GM12878 (cell line): ENCODE measurements around the gene RAB7B. TPM values are rescaled to one million over a fixed set of nuclear protein-coding genes. Genes with fewer than 3 reads are reported as not detected.

ENCODE experiments used
- ATAC-seq: fragments of 200-7000 bp; cut with Tn5 transposase; 3 replicates; pipeline ENCODE4 v1.9.1; 2020; ENCODE audit warnings: mild to moderate bottlenecking, moderate library complexity
- BruUV-seq: library from RNA; stranded (reverse); fragments of 400-500 nt; replicated peaks from 2 replicates; lab custom pipeline; 2021; lab: Mats Ljungman, UMichigan
- CTCF ChIA-PET: fragments of 300-600 bp; sonication (Branson Sonifier 250); formaldehyde crosslinking; extraction: SDS; loops from one replicate; lab custom pipeline; 2021; ENCODE audit warnings: inconsistent platforms; lab: Yijun Ruan, JAX
- POLR2A ChIA-PET: fragments of 350-600 bp; formaldehyde crosslinking; extraction: SDS; loops from one replicate; lab custom pipeline; 2021; ENCODE audit warnings: inconsistent platforms; lab: Charles Lee
- RAD21 ChIA-PET: fragments of 300-600 bp; sonication (Branson Sonifier 250); formaldehyde crosslinking; loops from one replicate; lab custom pipeline; 2023; ENCODE audit warnings: antibody characterized with exemption; ENCODE audit not compliant: unreplicated experiment; lab: Charles Lee
- SMC1A ChIA-PET: fragments of 300-600 bp; sonication (Branson Sonifier 250); formaldehyde crosslinking; loops from one replicate; lab custom pipeline; 2023; ENCODE audit not compliant: unreplicated experiment, uncharacterized antibody; lab: Charles Lee
- DNase-seq: peaks from one replicate; pipeline ENCODE4 v3.0.0-alpha.2; 2011; ENCODE audit warnings: low read depth, low spot score
- FAIRE-seq: peaks from 3 replicates; lab custom pipeline; 2011; peaks lifted over from hg19 to GRCh38; lab: Jason Lieb, UNC
- H2AFZ ChIP-seq: 2 replicates; pipeline ENCODE4 v1.6.0; 2011; ENCODE audit warnings: low read depth, low read length, control low read depth; ENCODE audit not compliant: control insufficient read depth
- H3K27ac ChIP-seq: 2 replicates; pipeline ENCODE4 v1.5.1; 2011; ENCODE audit warnings: control low read depth; ENCODE audit not compliant: control insufficient read depth, insufficient read depth
- H3K27me3 ChIP-seq, 2 experiments: replicated peaks in 1 of 2; 2 replicates each; pipeline versions ENCODE4 v1.6.0 to v1.6.1; 2011; ENCODE audit warnings: low read length in 1 of 2; ENCODE audit not compliant: control insufficient read depth in 2 of 2, insufficient read depth in 2 of 2
- H3K36me3 ChIP-seq, 2 experiments: 2 replicates each; pipeline ENCODE4 v1.5.1; 2011; ENCODE audit warnings: low read length in 1 of 2; ENCODE audit not compliant: control insufficient read depth in 2 of 2, insufficient read depth in 2 of 2
- H3K4me1 ChIP-seq: 2 replicates; pipeline ENCODE4 v1.6.1; 2011; ENCODE audit warnings: mild to moderate bottlenecking, low read length, moderate library complexity, mixed read lengths; ENCODE audit not compliant: control insufficient read depth, insufficient read depth
- H3K4me2 ChIP-seq: 2 replicates; pipeline ENCODE4 v1.6.0; 2011; ENCODE audit warnings: control low read depth; ENCODE audit not compliant: control insufficient read depth, insufficient read depth
- H3K4me3 ChIP-seq: fragments of 200-600 bp; sonication (generic); 2 replicates; pipeline ENCODE4 v1.5.1; 2016
- H3K79me2 ChIP-seq: 2 replicates; pipeline ENCODE4 v1.6.0; 2011; ENCODE audit warnings: low read length; ENCODE audit not compliant: control insufficient read depth, insufficient read depth
- H3K9ac ChIP-seq: 2 replicates; pipeline ENCODE4 v1.8.0; 2011; ENCODE audit warnings: low read length, control low read depth, mixed read lengths; ENCODE audit not compliant: control insufficient read depth, insufficient read depth
- H3K9me3 ChIP-seq: replicated peaks from 3 replicates; pipeline ENCODE4 v1.5.1; 2011; ENCODE audit warnings: mild to moderate bottlenecking, low read length; ENCODE audit not compliant: control insufficient read depth, insufficient read depth
- H4K20me1 ChIP-seq: 2 replicates; pipeline ENCODE4 v1.6.0; 2011; ENCODE audit not compliant: control insufficient read depth, insufficient read depth
- BCL11A ChIP-seq: IDR thresholded peaks from 2 replicates; pipeline ENCODE4 v1.6.1; 2011; ENCODE audit warnings: low read depth, low read length
- ETV6 ChIP-seq, 2 experiments: fragments of 450-650 bp in 1 of 2; IDR thresholded peaks in 1 of 2; conservative IDR thresholded peaks in 1 of 2; 2 replicates each; pipeline ENCODE4 v1.6.1; 2014; ENCODE audit warnings: antibody characterized with exemption in 1 of 2, borderline replicate concordance in 1 of 2, low read depth in 1 of 2, mild to moderate bottlenecking in 1 of 2, moderate library complexity in 1 of 2
- POU2F2 ChIP-seq: IDR thresholded peaks from 3 replicates; pipeline ENCODE4 v1.6.1; 2011; ENCODE audit warnings: low read depth, mild to moderate bottlenecking, low read length, borderline replicate concordance
- TCF3 ChIP-seq: IDR thresholded peaks from 2 replicates; pipeline ENCODE4 v1.6.1; 2012; ENCODE audit warnings: low read depth, mild to moderate bottlenecking, low read length, borderline replicate concordance; ENCODE audit not compliant: insufficient read depth
- WRNIP1 ChIP-seq: IDR thresholded peaks from 2 replicates; pipeline ENCODE4 v1.6.1; 2011; ENCODE audit warnings: low read depth, low read length, improper control_type of control experiment, borderline replicate concordance
- ZBTB33 ChIP-seq: fragments of 450-650 bp; IDR thresholded peaks from 2 replicates; pipeline ENCODE4 v1.6.1; 2017; ENCODE audit warnings: mild to moderate bottlenecking
- ZNF274 ChIP-seq: IDR thresholded peaks from one replicate; pipeline ENCODE4 v1.8.0; 2011; ENCODE audit not compliant: insufficient read length, insufficient read depth
- WGBS: methylation state at CpG from one replicate; pipeline ENCODE4 v1.1.6; 2016; ENCODE audit warnings: low lambda C conversion rate; ENCODE audit not compliant: insufficient replicate concordance, insufficient coverage; ENCODE audit errors: missing lambda C conversion rate; 5-methylcytosine and 5-hydroxymethylcytosine counted together
- in situ Hi-C: fragments of 300-500 bp; cut with MboI; formaldehyde crosslinking; loops from 9 replicates; pipeline ENCODE4 v1.14.3; 2018; ENCODE audit warnings: mixed read lengths
- intact Hi-C: fragments of 100-400 bp; cut with micrococcal nuclease; formaldehyde crosslinking; loops from one replicate; pipeline ENCODE4 v1.14.2; 2022; ENCODE audit not compliant: unreplicated experiment
- polyA plus RNA-seq, 11 experiments: library from polyadenylated mRNA; depleted of rRNA in 4 of 11; unstranded in 6 of 11; stranded (reverse) in 5 of 11; fragments of >200 nt; fragmentation: Nextera tagmentation in 4 of 11; fragmentation: Illumina TruSeq in 1 of 11; extraction: Ambion mirVana in 4 of 11; extraction: Trizol in 1 of 11; gene quantifications; 1 replicate in 1 of 11; 2 replicates in 10 of 11; pipeline versions ENCODE4 v1.2.1 to v1.2.3, GENCODE V29; 2011 to 2016; ENCODE audit warnings: inconsistent platforms in 2 of 11, missing spikeins in 2 of 11, low read depth in 1 of 11
- total RNA-seq, 4 experiments: library from RNA; depleted of rRNA in 3 of 4; stranded (reverse); fragments of >200 nt in 3 of 4; fragmentation: Illumina TruSeq in 1 of 4; extraction: Trizol in 1 of 4; gene quantifications; 2 replicates each; pipeline versions ENCODE4 v1.2.1 to v1.2.3, GENCODE V29; 2013 to 2021
- TF ChIP-seq, protein P1 (sequence below): fragments of 450-650 bp; IDR thresholded peaks from 2 replicates; pipeline ENCODE4 v1.6.1; 2017; ENCODE audit warnings: mild to moderate bottlenecking, moderate library complexity

Gene RAB7B
- total and polyA plus RNA-seq, 10 of the 15 experiments (the other 5 are each of a cell fraction or from before 2014, with no cell fraction given) = 0.09 TPM; not detected in 9

- no peaks in the 10 kb centered on the region for H3K9me3 ChIP-seq
- no peaks in the 10 kb centered on the region for H3K79me2 ChIP-seq
- ATAC-seq (no peak), FAIRE-seq (no peak), DNase-seq (no peak)
- SMC1A ChIA-PET = no interaction called here
- H3K4me1 ChIP-seq = peaks cover 9% of the 10 kb centered on the region; the same call in 1 of the 2 replicates
- intact Hi-C loops (no loop called here), in situ Hi-C loops (no loop called here)
- WGBS = 21% methylated on average over 6 of the region's 6 CpGs
- H3K4me3 ChIP-seq = no peak overlapping the region
- H2AFZ ChIP-seq = no peak overlapping the region
- no peak for TF ChIP-seq POU2F2
- peaks cover 0 to 2% of the 10 kb centered on the region in 2 experiments; a peak in 3 of 4 replicates for H3K27me3 ChIP-seq
- no peaks in the 10 kb centered on the region for H4K20me1 ChIP-seq
- no TSS peak for BruUV-seq
- no peak overlapping the region for H3K4me2 ChIP-seq
- RAD21 ChIA-PET = interaction anchor here (1.2 to 3.4 kb wide), 2 partner anchors 44 to 135 kb away, joined by 3 to 14 read pairs; no protein-coding TSS in a partner anchor
- no peak overlapping the region for H3K9ac ChIP-seq
- POLR2A ChIA-PET = no interaction called here
- H3K36me3 ChIP-seq = no peaks in the 10 kb centered on the region
- CTCF ChIA-PET = interaction anchor here (2.1 kb wide), 1 partner anchor 14 kb away, joined by 9 read pairs; no protein-coding TSS in a partner anchor
- no peak overlapping the region for H3K27ac ChIP-seq
Measured at GRCh38 chr1:205962821-205963221, 40.4 kb downstream of the RAB7B start.

GRCh38 chr1:205961991-205962820 lies 41.0 kb downstream of the RAB7B start:
- Histone ChIP-seq H3K27ac (no peak overlapping the region), H3K36me3 (no peaks in the 10 kb centered on the region), H2AFZ (no peak overlapping the region), H4K20me1 (no peaks in the 10 kb centered on the region), H3K4me2 (no peak overlapping the region; the same call in 1 of the 2 replicates), H3K79me2 (no peaks in the 10 kb centered on the region), H3K27me3 (peaks cover 0 to 2% of the 10 kb centered on the region in 2 experiments; a peak in 3 of 4 replicates), H3K4me3 (no peak overlapping the region), H3K4me1 (peaks cover 9% of the 10 kb centered on the region; the same call in 1 of the 2 replicates), H3K9ac (no peak overlapping the region), H3K9me3 (no peaks in the 10 kb centered on the region)
- POLR2A ChIA-PET = no interaction called here
- DNase-seq (no peak), ATAC-seq (no peak), FAIRE-seq (no peak)
- WGBS = 51% methylated on average over 9 of the region's 9 CpGs
- SMC1A ChIA-PET = interaction anchor here (0.9 to 1.7 kb wide), 2 partner anchors 15 to 42 kb away, joined by 3 to 8 read pairs; no protein-coding TSS in a partner anchor
- CTCF ChIA-PET = interaction anchor here (1.3 to 2.1 kb wide), 3 partner anchors 15 to 170 kb away, joined by 3 to 15 read pairs (median 9); no protein-coding TSS in a partner anchor
- in situ Hi-C loops (no loop called here), intact Hi-C loops (no loop called here)
- no TSS peak for BruUV-seq
- RAD21 ChIA-PET = interaction anchor here (0.9 to 3.4 kb wide), 4 partner anchors 15 to 303 kb away, joined by 3 to 14 read pairs (median 6); no protein-coding TSS in a partner anchor
- TF ChIP-seq ZNF274 (no peak), ZBTB33 (no peak), WRNIP1 (no peak), TCF3 (no peak), ETV6 (conservative IDR thresholded peaks at IDR 0.05 in 1 of 2, IDR thresholded peaks at IDR 0.05 in 1 of 2; ENCODE audit: borderline replicate concordance in 1 of 2, low read depth in 1 of 2) (no peak), BCL11A (no peak)
- TF ChIP-seq, protein P1, sequence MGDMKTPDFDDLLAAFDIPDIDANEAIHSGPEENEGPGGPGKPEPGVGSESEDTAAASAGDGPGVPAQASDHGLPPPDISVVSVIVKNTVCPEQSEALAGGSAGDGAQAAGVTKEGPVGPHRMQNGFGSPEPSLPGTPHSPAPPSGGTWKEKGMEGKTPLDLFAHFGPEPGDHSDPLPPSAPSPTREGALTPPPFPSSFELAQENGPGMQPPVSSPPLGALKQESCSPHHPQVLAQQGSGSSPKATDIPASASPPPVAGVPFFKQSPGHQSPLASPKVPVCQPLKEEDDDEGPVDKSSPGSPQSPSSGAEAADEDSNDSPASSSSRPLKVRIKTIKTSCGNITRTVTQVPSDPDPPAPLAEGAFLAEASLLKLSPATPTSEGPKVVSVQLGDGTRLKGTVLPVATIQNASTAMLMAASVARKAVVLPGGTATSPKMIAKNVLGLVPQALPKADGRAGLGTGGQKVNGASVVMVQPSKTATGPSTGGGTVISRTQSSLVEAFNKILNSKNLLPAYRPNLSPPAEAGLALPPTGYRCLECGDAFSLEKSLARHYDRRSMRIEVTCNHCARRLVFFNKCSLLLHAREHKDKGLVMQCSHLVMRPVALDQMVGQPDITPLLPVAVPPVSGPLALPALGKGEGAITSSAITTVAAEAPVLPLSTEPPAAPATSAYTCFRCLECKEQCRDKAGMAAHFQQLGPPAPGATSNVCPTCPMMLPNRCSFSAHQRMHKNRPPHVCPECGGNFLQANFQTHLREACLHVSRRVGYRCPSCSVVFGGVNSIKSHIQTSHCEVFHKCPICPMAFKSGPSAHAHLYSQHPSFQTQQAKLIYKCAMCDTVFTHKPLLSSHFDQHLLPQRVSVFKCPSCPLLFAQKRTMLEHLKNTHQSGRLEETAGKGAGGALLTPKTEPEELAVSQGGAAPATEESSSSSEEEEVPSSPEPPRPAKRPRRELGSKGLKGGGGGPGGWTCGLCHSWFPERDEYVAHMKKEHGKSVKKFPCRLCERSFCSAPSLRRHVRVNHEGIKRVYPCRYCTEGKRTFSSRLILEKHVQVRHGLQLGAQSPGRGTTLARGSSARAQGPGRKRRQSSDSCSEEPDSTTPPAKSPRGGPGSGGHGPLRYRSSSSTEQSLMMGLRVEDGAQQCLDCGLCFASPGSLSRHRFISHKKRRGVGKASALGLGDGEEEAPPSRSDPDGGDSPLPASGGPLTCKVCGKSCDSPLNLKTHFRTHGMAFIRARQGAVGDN = no peak
